Stimulated activated CD4-positive, alpha-beta T cell treated with anti-CD3 and anti-CD28 coated beads, Interleukin-4, amount 100 ng/mL, for 48 hours (primary cell): Measurements from ENCODE around the gene FBLIM1.
"Not testable (repeated sequence)": the region's sequence is repeated elsewhere in the genome, so short reads cannot be mapped to it uniquely, and the experiment has no call there.

Source experiments
- DNase-seq, 2 donors: peaks; one replicate each; pipeline ENCODE4 v3.0.0-alpha.2; 2020; ENCODE audit warnings: low read depth in 2 of 2

Gene FBLIM1

DNA sequence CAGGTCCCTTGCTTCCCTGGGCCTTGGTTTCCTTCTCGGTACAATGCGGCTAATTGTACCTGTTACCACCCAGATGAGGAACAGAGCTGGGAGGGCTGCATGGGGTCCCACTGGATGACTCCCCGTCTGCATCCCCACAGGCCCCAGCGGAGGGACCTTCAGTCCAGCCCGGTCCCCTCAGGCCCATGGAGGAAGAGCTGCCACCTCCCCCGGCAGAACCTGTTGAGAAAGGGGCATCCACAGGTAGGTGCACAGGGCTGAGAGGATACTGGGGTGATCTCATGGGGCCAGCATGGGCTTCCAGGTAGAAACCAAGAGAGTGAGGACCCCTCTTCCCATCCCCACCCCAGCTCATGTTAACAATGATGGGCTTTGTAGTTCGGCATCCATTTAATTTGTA lies 9.8 kb downstream of the FBLIM1 start:
- no peak for DNase-seq

DNA sequence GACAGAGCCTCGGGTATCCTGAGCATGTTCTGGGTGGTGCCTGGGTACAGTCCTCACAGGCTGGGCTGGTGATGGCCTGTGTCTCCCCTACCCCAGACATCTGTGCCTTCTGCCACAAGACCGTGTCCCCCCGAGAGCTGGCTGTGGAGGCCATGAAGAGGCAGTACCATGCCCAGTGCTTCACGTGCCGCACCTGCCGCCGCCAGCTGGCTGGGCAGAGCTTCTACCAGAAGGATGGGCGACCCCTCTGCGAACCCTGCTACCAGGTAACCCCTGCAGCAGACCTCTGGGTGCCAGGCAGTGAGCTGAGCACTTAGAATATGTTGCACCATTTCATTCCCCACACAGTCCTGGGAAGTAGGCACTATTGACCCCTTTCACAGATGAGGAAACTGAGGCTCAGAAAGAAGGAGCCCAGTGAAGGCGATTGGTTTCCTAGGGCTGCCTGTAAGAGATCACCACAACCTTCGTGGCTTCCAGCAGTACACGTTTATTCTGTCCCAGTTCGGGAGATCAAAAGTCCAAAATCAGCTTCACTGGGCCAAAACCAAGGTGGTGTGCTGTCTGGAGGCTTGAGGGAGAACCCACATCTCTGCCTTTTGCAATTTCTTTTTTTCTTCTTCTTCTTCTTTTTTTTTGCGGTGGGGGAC lies 11.8 kb downstream of the FBLIM1 start:
- no peak for DNase-seq

GRCh38 chr1:15771836-15772515 lies 13.4 kb downstream of the FBLIM1 start:
- DNase-seq = no peak

- no peak for DNase-seq
Observed at GRCh38 chr1:15775706-15776105, 17.1 kb downstream of the FBLIM1 start.

DNA sequence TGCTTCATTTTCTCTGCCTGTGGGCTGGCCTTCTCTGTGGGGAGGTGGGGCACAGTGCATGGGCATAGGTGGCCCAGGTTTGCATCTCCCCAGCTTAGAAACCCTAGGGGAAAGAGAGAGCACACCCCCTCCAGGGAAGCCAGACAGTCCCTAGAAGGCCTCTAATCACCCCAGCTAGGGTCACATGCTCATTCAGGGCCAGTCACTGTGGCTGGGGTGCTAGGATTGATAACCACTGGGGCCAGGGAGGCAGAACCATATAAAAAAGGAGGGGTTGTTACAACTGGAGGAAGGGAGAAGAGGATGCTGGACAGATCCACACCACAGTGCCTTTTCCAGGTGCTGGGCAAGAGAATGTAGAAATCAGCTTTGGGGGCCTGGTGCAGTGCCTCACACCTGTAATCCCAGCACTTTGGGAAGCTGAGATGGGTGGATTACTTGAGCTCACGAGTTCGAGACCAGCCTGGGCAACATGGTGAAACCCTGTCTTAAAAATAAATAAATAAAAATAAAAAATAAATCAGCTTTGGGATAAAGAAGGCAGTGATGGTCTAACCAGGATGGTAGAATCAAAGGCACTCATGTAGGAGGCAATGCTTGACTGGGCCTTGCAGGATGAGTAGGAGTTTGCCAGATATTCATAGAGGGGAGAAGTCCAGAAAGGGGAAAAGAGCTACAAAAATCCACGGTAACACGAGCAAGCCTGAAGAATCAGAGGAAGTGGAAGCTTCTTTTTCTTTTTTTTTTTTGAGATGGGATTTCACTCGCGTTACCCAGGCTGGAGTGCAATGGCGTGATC lies 19.5 kb downstream of the FBLIM1 start:
- no peak for DNase-seq

DNA sequence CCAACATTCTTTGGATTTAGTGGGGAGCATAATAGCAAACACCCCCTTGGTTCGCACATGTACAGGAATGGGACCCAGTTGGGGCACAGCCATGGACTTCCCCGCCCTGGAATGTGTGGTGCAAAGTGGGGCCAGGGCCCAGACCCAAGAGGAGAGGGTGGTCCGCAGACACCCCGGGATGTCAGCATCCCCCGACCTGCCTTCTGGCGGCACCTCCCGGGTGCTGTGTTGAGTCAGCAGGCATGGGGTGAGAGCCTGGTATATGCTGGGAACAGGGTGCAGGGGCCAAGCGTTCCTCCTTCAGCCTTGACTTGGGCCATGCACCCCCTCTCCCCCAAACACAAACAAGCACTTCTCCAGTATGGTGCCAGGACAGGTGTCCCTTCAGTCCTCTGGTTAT lies 27.1 kb downstream of the FBLIM1 start:
- DNase-seq = no peak

GRCh38 chr1:15786581-15786980 lies 28.0 kb downstream of the FBLIM1 start:
- no peak for DNase-seq

- no peak for DNase-seq
Observed at GRCh38 chr1:15788624-15789301, 30.2 kb downstream of the FBLIM1 start.

- DNase-seq = no peak
Observed at GRCh38 chr1:15796086-15796462, 37.5 kb downstream of the FBLIM1 start.

- DNase-seq = no peak
Observed at GRCh38 chr1:15797614-15798390, 39.2 kb downstream of the FBLIM1 start.

- peak; percentile 3 to 8 for DNase-seq
Observed at GRCh38 chr1:15799004-15799867, 40.6 kb downstream of the FBLIM1 start.

DNA sequence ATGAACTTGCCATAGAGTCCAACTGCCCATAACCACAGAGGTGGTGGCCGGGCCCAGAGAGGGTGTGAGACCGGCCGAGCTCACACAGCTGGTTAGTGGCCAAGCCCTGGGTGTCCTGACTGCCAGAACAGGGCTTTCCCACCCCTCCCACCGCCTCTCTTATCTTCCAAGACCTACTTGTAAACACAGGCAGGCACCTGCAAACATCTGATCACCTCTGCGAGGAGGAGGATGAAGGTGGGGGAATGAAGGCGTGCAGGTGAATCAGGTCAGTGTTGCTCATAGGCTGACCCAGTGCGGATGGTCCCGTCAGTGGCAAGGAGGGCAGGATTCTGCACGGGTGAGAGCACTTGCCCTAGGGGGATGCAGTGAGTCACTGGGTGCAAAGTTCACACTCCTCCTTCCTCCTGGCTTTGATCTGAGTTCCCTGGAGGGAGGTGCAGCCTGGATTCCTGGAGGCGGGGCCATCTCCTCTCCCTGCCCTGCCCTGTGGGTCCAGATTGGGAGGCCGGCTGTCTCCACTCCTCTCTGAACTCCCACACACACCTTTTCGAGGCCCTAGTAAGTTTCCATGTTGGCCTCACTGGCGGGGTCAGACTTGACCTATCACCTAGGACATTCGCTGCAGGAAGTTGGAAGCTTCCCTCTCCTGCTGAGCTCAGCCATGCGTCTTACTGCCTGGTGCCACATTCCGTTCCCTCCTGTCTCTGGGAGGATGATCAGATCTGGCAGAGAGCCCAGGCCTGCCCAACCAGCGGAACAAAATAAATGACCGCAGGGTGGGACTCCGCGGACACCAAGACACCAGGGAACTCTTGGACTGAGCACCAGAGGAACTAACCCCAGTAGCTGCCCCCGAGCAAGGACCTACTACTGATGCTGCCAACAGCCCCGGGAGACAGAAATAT lies 41.6 kb downstream of the FBLIM1 start:
- DNase-seq = no peak

GRCh38 chr1:15802234-15802965 lies 43.8 kb downstream of the FBLIM1 start:
- DNase-seq = no peak

DNA sequence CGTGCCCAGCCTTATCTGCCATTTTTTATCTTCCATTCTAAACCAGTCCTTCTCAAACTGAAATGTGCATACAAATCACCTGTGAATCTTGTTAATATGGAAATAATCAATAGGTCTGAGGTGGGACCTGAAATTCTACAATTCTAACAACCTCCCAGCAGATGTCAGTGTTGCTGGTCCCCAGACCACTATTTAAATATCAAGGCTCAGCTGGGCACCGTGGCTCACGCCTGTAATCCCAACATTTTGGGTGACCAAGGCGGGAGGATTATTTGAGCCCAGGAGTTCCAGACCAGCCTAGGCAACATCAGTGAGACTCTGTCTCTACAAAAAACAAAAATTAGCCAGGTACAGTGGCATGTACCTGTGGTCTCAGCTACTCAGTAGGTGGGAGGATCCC lies 44.8 kb downstream of the FBLIM1 start:
- no peak for DNase-seq

DNA sequence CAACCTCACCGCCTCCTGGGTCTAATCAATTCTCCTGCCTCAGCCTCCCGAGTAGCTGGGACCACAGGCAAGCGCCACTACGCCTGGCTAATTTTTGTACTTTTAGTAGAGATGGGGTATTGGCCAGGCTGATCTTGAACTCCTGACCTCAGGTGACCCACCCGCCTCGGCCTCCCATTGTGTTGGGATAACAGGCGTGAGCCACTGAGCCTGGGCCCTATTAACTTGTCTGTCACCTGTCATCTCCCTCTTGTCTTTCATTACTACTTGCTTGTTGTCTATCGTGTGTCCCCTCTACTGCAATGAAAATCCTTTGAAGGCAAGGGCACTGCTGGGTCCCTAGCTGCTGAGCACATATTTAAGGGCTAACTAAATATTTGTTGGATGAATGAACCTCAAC lies 45.5 kb downstream of the FBLIM1 start:
- no peak for DNase-seq

- DNase-seq = no peak
Observed at GRCh38 chr1:15807121-15807520, 48.5 kb downstream of the FBLIM1 start.

- not testable (repeated sequence) for DNase-seq
Observed at GRCh38 chr1:15807549-15807948, 49.0 kb downstream of the FBLIM1 start, which contains the start of gene UQCRHL. TSS of gene UQCRHL (minus strand) at chr1:15807649. CDS start at chr1:15807649, 0 bp downstream.

- DNase-seq = no peak
Observed at GRCh38 chr1:15808955-15809354, 50.4 kb downstream of the FBLIM1 start.

DNA sequence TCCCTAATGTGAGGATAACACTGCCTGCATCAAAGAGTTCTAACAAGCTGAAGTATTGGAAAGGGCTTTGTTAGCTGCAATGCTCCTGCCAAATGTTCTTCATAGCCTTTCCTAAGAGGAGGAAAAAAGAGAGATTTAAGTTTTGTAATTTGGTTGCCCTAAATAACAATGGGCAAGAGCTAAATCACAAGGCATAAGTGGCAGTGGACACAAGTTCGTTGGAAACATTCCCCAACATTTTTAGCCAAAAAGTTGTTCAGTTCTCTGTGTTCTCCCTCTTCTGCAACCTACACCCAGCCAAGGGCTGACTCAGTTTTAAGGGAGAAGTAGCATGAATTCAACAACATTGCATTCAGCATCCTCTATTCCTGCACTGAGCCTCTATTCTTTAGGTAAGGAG lies 51.5 kb downstream of the FBLIM1 start:
- no peak for DNase-seq
